Measurements from ENCODE around the gene LPCAT3.

- TF ChIP-seq CTCF (conservative IDR thresholded peaks at IDR 0.05) (no peak), ZFX (IDR thresholded peaks at IDR 0.05) (no peak)
Measured at GRCh38 chr12:6950811-6951540, 67.3 kb downstream of the LPCAT3 start, which contains the start of gene PTPN6.
